OCI-LY3 (cell line): Measurements from ENCODE around the gene OVCA2.

Source experiments
- CTCF ChIP-seq: fragments of 200-600, 300-600 bp; sonication (generic); IDR thresholded peaks from 2 replicates; pipeline ENCODE4 v1.5.1; 2014; ENCODE audit warnings: antibody characterized with exemption, low read length, low read depth
- EZH2phosphoT487 ChIP-seq: fragments of 200-600 bp; shearing (Covaris generic); IDR thresholded peaks from 2 replicates; pipeline ENCODE4 v1.6.1; 2018; ENCODE audit warnings: antibody characterized with exemption, mixed run types, low read depth

- TF ChIP-seq CTCF (no peak), EZH2phosphoT487 (no peak)
Observed at GRCh38 chr17:2071455-2072281, 29.8 kb downstream of the OVCA2 start.
